Left forelimb (tissue), 1 donor: ENCODE measurements around the gene GOSR2.
"Not testable (repeated sequence)": the region's sequence is repeated elsewhere in the genome, so short reads cannot be mapped to it uniquely, and the experiment has no call there.

Source experiments
- DNase-seq: peaks from one replicate; pipeline ENCODE4 v3.0.0-alpha.2; 2018; ENCODE audit warnings: low spot score

Gene GOSR2

DNA sequence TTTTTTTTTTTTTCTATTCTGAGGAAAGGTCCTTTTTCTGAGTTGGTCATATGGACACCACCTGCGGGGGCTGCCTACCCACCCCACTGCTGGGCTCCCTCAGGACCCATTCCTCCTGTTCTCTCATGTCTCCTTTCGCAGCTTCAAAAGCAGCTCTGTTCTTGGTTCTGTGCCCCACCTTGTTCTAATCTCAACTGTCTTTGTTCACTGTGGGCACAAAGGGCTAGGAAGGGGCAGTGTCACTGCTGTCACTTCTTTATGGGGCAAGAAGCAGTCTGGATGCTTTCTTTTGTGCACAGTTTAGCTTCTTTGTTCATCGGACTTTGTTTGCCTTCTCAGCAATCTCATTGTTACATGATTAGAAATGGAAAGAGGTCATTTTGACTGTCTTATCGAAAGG is 7.1 kb downstream of the GOSR2 start:
- DNase-seq: no peak

DNA sequence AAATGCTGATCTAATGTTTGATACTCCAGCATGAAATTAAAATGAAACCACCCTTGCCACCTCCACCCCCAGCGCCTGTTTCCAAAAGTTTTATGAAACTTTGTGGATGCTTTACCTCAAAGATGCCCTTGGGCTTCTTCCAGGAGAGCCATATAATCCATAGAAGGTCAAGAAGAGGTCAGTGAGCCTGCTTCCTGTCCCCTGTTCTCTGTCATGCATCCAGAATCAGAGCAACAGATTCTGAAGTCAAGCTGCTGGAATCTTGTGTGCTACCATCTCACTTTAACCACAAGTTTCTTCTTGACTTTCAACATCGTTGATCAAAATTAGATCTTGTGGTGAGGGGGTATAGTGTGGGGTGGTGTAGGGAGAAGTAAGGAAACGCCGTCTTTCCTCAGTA is 8.6 kb downstream of the GOSR2 start:
- no peak for DNase-seq

DNA sequence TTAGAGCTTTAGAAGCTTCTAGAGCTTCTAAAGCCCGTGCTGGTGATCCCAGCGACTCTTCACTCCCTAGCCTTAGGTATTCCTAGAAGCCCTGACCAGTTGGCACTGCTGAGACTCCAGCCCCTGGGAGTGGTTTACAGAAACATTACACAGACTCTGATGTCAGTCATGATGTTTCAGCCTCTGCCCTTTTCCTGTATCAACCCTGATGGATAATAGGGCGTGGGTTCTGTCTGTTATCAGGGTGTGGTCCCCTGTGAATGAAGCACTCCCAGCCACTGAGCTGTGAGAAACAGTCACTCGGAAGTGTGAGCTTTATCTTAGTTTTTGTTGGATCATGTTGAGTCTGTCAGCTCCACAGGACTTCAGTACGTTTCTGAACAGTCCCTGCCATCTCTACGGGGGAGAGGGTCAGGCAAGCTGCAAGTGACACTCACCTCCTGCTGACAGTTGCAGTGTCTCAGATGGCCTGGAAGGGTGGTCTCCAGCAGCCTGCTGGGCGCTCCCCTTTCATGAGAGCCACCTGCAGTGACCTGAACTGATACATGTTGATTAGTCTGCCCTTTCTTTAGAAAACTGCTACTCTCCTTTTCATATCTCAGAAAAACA is 12.8 kb downstream of the GOSR2 start:
- DNase-seq: no peak

DNA sequence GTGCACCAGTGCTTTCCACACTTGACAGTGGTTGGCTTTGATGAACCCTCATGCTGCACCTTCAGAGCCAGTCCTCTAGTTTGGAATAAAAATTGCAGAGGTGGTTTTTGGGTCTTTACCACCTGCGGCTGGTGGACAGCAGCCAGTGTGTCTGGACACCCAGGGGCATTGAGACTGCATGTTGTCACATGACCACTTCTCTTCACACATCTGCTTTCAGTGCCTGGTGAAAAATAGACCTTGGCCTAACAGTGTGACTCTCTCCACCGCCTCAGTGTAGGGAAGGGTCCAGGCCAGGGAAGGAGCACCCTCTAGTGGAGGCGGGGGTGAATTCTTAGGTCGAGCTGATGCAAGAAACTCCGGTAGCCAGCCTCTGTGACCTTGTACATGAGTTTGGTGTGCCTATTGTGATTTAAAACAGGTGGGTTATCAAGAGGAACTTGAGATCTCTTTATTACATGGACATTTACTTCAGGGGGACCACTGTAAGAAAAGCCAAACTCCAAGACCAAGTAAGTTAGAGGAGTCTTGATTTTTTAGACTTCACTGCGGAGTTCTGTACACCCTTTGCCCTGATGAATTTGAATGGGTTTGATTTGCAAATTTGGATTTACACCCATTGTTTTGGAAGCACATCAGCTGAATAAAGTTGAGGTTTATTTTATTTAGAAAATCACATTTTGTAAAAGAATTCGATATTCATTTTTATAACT is 17.9 kb downstream of the GOSR2 start:
- DNase-seq: peak; percentile 84

DNA sequence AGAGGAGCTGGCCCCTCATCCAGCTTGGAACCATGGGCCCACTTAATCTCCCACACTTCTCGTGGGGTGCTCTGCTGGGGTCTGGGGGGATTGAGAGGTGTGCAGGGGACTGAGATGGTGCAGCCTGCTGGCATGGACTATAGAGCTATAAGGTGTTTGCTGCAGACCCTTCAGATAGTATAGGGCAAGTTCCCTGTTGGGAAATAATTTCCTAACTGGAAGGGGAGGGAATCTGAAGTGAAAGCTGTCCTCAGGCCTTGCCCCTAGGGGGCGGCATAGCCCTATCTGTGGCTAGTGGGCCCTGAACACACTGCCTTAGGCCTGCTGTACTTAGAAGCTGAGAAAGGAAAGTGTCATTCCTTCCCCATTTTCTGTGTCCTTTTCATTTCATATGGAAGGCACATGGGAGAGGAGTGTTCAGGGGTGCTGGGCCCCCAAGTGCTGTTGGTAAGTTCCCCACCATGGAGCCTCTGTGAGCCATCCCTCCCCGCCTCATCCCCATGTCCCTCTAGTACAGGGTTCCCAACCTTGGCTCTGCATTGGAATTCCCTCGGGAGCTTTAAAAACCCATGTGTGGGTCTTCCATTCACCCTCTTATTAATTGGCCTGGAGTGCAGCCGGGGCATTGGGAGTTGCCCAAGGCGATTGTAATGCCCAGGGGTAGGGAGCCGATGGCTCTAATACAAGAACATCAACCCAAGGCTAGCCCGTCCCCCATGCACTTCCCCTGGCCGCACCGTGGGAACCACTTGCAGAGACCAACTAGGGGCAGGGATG is 19.7 kb downstream of the GOSR2 start:
- no peak for DNase-seq

DNA sequence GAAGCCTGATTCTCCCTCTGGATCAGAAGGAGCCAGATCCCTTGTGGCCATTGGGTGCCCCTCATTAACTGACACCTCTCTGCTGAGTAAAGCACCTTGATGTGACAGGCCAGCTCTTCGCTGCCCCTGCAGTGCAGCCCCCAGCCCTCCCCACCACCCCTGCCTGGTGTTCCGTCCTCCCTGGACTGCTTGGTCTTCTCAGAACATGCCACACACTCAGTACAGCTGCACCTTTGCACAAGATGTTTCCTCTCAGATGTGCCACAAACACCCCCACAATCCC is 20.2 kb downstream of the GOSR2 start:
- DNase-seq: no peak

DNA sequence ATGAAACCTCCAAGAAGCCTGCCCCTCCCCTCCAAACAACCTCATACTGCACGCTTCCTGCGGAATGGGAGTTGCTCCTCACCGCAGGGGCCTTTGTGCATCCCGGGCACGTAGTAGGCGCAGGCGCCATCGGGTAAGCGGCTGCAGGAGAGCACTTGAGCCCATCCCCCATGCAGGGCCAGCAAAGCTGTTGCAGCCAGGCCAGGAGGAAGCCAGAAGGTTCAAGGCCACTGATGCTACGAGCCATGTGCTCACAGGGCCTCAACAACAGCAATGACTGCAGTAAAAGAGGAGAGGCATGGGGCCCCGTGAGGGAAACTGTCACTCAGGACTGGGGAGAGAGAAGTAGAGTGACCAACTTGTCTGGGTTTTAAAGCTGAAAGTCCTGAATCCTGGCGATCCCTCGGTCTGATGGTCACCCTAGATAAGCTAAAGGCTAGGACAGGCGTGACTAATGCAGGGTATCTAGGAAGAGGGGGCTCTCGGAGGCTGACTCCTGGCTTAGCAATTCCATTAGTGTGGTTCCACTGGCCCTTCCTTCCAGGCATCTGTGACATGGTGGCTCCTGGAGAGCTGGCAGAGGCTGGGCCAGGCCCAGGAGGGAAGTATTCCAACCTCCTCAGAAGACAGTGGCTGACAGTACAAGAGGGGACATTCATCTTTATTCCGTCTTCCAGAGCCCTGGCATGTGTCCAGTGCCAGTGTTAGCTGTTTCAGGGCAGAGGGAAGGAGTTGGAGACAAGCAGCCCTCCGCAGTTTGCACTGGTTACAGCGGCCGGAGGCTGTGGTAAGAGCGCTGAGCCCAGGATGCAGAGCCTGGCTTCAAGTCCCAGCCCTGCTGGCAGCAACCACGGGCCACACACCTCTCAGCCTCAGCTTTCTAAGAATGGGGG is 20.8 kb downstream of the GOSR2 start:
- DNase-seq: no peak

DNA sequence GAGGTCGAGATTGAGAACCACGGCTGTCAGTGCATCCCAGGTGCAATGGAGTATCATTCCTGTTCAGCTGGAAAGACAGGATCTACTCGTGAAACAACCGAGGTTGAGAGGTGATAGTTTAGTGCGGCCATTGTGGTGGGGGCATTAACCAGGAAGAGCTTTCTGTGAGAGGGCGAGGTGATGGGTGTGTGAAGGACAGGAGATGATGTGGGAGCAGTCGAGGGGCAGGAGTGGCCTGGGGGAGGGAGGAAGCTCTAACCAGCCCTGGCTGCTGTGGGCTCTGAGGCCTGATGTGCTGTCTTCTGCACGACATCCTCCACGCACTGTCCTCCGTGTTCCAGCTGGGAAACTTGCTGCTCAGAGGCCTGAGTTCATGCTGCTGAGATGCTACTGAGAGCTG is 22.0 kb downstream of the GOSR2 start:
- DNase-seq: no peak

DNA sequence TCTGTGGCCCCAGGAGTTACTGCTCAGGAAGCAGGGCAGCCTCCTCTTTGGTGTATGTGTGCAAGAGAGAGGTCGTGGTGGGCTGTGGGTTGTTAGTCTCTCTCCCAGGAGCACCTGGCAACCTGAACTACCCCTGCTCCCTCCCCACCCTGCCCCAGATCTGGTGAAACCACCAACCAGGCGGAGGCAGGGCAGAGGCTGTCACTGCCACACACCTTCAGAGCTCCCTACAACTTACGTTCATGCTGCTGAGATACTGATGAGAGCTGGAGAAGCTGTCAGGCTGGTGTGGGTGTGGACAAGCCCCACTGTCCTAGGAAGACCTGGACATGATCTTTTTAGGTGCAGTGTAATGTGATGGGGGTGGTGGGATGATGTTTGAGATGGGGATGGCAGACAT is 24.3 kb downstream of the GOSR2 start:
- no peak for DNase-seq

DNA sequence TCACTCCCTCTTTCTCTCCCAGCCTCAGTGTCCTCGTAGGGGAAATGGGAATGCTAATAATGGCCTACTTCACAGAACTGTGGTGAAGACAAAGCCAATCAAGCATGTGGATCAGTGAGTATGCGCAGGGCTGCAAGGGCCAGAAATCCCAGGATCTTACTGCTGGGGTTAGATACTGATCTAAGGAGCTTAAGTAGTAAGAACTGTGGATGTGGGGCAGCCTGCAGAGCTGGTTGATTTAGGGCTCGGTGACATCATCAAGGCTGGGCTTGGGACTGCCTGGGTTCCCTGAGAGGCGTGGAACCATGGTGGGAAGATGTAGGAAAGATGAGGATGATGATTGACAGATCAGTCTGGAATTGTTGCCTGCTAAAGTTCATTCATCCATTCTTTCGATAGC is 25.6 kb downstream of the GOSR2 start:
- no peak for DNase-seq

DNA sequence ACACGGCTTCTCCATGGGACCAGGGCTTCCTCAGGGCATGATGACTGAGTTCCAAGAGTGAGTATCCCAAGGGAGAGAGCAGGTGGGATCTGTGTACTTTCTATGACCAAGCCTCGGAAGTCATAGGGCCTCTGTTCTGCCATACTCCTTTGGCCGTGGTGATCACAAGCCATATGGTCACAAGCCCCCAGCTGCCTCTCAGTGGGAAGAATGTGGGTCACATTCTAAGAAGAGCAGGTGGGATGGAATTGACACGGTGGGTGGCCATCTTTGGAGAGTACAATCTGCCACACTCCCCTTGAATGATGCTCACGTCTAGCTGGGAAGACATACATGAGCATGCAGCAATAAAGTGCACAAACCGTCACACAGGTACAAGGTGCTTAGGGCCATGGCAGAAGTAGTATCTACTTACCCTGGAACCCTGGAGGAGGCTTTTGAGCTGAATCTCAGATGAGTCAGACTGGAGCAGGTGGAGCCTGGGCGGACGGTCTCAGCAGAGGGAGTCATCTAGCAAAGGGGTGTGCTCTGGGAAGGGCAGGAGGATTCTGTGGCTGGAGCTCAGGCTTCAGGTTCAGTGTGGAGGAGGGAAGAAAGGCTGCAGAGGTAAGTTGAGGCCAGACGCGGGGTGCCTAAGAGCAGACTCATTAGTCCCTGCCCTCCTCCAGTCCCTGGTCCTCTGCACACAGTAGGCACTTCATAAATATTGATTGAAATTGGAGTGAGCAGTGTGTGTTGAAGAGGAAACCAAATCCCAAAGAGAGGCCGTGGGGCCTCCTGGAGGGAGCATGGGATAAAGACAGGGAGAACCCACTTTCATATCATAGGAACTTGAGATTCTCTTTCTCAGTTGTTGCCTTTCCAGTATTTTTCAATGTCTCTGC is 26.6 kb downstream of the GOSR2 start:
- DNase-seq: no peak

DNA sequence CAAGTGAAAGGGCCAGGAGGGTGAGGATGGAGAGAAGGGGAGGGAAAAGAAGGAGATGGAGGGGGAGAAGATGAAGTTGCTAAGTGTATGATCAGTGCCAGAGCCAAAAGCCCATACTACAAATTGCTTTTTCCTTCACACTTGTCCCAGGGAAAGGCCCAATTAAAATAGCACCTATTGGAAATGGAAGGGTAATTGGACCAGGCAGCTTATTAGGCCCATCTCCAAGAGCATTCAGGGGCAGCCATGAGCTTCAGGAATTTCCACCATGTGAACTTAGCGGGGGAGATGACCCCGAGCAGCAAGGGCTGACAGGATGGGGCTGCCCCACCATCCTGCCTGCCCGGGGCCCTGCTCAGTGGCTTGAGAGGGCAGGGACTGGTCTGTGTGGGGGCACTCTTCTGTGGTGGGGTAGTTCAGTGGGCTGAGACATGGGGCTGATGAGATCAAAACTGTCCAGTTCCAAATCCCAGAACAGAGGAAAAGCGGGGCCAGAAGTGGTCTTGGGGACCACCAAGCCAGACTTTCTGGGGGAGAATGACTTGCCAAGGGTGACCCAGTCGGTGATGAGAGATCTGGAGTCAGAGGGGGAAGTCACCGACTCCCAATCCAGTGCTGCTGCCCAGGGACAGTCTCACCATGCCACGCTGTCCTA is 27.5 kb downstream of the GOSR2 start:
- DNase-seq: no peak

DNA sequence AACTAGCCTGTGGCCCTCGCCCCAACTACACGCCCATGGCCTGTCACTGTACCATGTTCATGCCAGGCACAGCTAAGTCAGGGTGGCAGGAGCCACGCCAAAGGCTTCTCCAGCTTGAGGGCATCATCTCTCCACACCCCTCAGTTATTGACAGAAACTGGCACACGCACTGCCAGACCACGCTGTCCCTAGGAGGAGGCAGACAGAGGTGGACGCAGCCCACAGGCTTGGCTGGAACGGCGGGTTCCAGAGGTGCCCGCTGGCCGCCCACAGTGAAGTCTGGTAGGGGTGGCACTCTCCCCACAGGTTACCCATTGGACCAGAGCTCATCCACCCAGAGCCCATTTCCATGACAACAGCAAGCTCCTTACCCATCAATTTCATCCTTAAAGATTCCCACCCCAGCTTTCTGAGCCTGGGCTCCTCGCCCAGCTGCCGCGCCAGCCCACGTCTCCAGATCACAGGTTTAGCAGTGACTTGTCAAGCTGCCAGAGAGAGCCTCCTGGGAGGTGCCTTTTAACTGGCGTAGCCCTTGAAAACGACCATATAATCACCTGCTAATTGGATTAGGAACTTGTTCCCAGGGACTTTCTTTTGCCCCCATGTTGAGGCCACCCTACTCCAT is 28.1 kb downstream of the GOSR2 start:
- no peak for DNase-seq

DNA sequence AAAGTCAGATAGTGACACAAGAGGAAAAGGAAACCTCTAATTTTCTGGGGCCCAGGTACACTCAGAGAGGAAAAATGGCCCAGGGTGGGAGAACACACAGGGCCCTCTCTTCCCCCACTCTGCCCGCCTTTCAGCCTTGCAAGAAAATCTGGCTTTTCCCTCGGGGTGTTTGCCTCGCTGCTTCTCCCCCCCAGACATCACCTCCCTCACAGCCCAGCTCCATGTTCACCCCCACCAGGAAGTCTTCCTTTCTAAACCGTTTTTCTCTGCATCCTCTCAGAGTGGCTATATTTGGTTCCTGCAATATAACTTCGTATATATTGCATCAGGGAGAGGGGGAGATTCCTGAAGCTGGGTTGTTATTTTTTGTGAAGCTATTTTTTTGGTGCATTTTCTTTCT is 28.7 kb downstream of the GOSR2 start:
- no peak for DNase-seq

DNA sequence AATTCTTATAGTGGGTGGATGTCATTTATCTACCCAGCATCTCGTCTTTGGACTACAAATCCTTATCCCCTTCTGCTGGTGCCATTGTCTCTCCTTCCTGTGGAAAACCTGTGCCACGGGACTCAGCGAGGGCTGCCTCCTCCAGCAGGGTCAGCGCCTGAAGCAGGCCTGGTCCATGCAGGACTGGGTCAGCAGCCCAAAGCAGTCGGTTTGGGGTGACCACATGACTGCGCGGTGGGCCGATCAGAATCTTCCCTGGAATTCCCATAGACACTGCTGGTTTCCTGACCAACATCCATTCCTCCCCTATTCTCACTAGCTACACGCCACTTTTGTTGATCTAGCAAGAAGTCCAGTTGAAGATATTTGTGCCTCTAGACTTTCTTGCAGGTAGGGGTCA is 29.2 kb downstream of the GOSR2 start:
- DNase-seq: no peak

DNA sequence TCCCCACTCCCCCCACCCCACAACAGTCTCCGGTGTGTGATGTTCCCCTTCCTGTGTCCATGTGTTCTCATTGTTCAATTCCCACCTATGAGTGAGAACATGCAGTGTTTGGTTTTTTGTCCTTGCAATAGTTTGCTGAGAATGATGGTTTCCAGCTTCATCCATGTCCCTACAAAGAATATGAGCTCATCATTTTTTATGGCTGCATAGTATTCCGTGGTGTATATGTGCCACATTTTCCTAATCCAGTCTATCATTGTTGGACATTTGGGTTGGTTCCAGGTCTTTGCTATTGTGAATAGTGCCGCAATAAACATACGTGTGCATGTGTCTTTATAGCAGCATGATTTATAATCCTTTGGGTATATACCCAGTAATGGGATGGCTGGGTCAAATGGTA is 30.2 kb downstream of the GOSR2 start:
- DNase-seq: not testable (repeated sequence)

DNA sequence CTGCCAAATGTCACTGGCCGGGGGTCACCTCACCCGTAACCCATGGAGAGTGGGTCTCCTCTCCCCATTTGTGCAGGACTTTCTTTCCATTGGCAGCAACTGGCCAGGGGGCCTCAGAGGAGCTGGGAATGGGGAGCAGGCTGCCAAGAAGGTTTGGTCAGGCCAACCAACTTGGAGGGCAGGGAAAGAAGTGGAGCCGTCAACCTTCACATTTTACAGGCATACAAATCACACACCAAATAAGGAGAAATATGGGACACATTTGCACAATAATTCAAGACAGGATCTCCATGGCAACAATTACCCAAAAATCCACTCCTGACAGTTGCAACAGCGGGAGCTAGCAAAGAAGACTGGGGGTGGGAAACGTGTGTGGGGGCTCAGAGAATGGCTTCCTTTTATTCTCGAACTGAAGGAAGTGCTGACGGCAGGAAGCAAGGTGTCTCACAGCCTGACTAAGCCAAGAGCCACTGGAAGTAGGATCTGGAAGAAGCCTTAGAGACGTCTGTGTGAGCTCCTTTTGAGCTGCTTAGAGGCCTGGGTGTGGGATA is 35.2 kb downstream of the GOSR2 start:
- DNase-seq: no peak

DNA sequence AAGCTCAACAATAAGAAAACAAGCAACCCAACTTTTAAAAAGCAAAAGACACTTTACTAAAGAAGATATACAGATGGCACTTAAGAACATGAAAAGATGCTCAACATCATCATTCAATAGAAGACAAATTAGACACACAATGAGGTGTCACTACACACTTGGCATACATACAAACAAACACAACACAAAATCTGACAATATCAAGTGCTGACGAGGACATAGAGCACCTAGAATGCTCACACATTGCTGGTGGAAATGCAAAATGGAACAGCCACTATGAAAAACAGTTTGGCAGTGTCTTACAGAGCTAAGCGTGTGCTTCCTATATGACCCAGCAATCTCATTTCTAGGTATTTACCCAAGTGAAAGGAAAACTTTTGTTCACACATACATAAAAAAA is 37.2 kb downstream of the GOSR2 start:
- DNase-seq: no peak

DNA sequence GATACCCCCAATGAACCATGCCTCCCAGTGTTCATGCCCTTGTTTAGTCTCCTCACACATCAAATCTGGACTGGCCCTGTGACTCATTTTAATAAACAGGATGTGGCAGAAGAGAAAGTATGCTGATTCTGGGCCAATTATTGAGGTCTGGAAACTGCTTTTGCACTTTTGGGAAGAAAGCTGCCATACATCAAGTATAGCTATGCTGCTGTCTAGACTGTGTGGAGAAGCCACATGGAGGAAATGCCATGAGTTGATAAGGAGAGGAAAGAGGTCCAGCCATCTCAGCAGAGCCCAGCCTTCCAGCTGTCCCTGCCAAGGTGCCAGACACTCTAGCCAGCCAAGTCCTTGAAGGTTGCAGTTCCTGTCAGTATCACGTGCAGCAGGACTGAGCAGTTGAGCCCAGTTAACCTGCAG is 39.4 kb downstream of the GOSR2 start:
- no peak for DNase-seq

DNA sequence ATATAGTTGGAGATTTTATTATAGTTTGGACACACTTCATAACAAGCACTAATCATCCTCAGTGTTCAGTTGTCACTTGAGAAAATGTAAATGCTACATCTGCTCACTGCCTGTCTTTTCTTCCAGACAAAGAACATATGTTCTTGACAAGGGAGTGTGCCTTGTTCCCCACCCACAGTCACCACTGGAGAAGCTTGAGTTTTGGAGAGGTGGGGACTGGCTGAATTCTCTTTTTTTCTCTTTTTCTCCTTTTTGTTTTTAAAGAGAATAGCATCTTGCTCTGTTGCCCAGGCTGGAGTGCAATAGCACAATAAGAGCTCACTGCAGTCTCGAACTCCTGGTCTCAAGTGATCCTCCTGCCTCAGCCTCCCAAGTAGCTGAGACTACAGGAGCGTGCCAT is 40.6 kb downstream of the GOSR2 start:
- DNase-seq: no peak
